ENCODE results near the gene TRPM2. TPM values are rescaled to one million over a fixed set of nuclear protein-coding genes. Genes with fewer than 3 reads are reported as not detected.
A peak's percentile ranks its signal among the peaks of the same experiment; 100 is the strongest.

Gene TRPM2
- total RNA-seq, 1 experiment from 2014 or later = not detected

DNA sequence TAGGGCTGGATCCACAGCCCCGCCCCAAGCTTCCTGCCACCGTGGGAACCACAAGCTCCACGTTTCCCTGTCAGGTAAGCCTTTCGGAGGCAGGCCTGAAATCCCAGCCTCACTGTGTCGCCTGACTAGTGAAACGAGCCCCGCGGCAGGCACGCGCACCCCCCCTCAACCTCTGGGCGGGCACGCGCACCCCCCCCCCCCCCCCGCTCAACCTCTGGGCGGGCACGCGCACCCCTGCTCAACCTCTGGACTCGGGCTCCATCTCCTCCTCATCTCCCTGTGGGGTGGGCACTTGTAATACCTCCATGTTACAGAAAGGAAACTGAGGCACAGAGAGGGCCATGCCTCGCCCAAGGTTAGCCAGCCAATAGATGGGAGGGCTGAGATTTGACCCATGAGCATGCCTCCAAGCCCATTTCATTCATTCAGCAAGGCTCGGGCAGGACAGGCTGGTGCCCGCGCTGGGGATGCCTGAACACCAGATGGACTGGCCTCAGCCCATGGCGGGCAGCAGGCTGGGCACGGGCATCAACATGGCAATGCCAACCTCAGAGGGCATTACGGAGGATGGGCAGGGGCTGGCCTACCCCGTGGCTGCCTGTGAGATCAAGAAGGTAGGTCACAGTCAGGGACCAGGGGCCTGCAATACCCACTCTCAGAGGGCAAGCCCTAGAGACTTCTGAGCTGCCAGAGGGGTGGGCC lies 18.9 kb upstream of the TRPM2 start:
- no peaks in the 10 kb centered on the region for H3K27me3 Mint-ChIP-seq (ENCODE audit: unreplicated experiment)
- CTCF ChIA-PET = no interaction called here
- intact Hi-C loops (cut with micrococcal nuclease; ENCODE audit: unreplicated experiment) = no loop called here
- TF ChIP-seq, protein P1, sequence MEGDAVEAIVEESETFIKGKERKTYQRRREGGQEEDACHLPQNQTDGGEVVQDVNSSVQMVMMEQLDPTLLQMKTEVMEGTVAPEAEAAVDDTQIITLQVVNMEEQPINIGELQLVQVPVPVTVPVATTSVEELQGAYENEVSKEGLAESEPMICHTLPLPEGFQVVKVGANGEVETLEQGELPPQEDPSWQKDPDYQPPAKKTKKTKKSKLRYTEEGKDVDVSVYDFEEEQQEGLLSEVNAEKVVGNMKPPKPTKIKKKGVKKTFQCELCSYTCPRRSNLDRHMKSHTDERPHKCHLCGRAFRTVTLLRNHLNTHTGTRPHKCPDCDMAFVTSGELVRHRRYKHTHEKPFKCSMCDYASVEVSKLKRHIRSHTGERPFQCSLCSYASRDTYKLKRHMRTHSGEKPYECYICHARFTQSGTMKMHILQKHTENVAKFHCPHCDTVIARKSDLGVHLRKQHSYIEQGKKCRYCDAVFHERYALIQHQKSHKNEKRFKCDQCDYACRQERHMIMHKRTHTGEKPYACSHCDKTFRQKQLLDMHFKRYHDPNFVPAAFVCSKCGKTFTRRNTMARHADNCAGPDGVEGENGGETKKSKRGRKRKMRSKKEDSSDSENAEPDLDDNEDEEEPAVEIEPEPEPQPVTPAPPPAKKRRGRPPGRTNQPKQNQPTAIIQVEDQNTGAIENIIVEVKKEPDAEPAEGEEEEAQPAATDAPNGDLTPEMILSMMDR (IDR thresholded peaks at IDR 0.05; ENCODE audit: unreplicated experiment) = no peak
- H3K4me1 Mint-ChIP-seq (ENCODE audit: low read depth, unreplicated experiment) = no peaks in the 10 kb centered on the region
- no peak for DNase-seq
- no peak overlapping the region for H3K4me3 Mint-ChIP-seq (ENCODE audit: low read depth, unreplicated experiment)
- H3K9me3 Mint-ChIP-seq (ENCODE audit: low read depth, unreplicated experiment) = no peaks in the 10 kb centered on the region
- no peak overlapping the region for H3K27ac Mint-ChIP-seq (ENCODE audit: unreplicated experiment)
- peaks cover 32% of the 10 kb centered on the region for H3K36me3 Mint-ChIP-seq (ENCODE audit: insufficient read depth, unreplicated experiment)
- BruUV-seq (replicated peaks) = no TSS peak

- Mint-ChIP-seq H3K36me3 (ENCODE audit: insufficient read depth, unreplicated experiment) (peaks cover 33% of the 10 kb centered on the region), H3K4me1 (ENCODE audit: low read depth, unreplicated experiment) (no peaks in the 10 kb centered on the region), H3K9me3 (ENCODE audit: low read depth, unreplicated experiment) (no peaks in the 10 kb centered on the region), H3K27me3 (ENCODE audit: unreplicated experiment) (no peaks in the 10 kb centered on the region), H3K4me3 (ENCODE audit: low read depth, unreplicated experiment) (no peak overlapping the region), H3K27ac (ENCODE audit: unreplicated experiment) (no peak overlapping the region)
- intact Hi-C loops (cut with micrococcal nuclease; ENCODE audit: unreplicated experiment) = no loop called here
- CTCF ChIA-PET = no interaction called here
- TF ChIP-seq, protein P1 (IDR thresholded peaks at IDR 0.05; ENCODE audit: unreplicated experiment) = no peak
- no peak for DNase-seq
- no TSS peak for BruUV-seq (replicated peaks)
Observed at GRCh38 chr21:44335266-44336059, 18.0 kb upstream of the TRPM2 start.

DNA sequence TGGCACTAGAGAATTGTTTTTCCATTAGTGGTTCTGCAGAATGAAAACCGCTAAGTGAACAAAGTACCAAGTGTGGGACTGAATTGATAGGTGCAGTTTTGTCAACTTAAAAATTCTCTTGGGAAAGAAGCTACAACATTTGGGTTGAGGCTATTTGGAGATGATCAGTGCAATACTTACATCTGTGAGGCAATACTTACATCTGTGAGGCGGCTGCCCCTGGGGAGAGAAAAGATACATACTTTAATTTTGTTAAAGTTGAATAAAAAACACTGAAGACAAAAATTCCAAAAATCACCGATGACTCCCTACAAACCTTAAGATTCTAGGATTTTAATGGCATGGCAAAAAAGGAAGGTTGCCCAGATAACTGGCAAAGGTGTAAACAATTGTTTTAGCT lies 16.0 kb upstream of the TRPM2 start:
- Mint-ChIP-seq H3K9me3 (ENCODE audit: low read depth, unreplicated experiment) (no peaks in the 10 kb centered on the region), H3K27me3 (ENCODE audit: unreplicated experiment) (no peaks in the 10 kb centered on the region), H3K27ac (ENCODE audit: unreplicated experiment) (no peak overlapping the region), H3K4me1 (ENCODE audit: low read depth, unreplicated experiment) (no peaks in the 10 kb centered on the region), H3K36me3 (ENCODE audit: insufficient read depth, unreplicated experiment) (peaks cover 23% of the 10 kb centered on the region), H3K4me3 (ENCODE audit: low read depth, unreplicated experiment) (no peak overlapping the region)
- TF ChIP-seq, protein P1 (IDR thresholded peaks at IDR 0.05; ENCODE audit: unreplicated experiment) = no peak
- BruUV-seq (replicated peaks) = no TSS peak
- DNase-seq = no peak
- intact Hi-C loops (cut with micrococcal nuclease; ENCODE audit: unreplicated experiment) = no loop called here
- CTCF ChIA-PET = interaction anchor here (0.9 to 1.0 kb wide), 2 partner anchors 40 to 173 kb away, joined by 3 read pairs; no protein-coding TSS in a partner anchor

DNA sequence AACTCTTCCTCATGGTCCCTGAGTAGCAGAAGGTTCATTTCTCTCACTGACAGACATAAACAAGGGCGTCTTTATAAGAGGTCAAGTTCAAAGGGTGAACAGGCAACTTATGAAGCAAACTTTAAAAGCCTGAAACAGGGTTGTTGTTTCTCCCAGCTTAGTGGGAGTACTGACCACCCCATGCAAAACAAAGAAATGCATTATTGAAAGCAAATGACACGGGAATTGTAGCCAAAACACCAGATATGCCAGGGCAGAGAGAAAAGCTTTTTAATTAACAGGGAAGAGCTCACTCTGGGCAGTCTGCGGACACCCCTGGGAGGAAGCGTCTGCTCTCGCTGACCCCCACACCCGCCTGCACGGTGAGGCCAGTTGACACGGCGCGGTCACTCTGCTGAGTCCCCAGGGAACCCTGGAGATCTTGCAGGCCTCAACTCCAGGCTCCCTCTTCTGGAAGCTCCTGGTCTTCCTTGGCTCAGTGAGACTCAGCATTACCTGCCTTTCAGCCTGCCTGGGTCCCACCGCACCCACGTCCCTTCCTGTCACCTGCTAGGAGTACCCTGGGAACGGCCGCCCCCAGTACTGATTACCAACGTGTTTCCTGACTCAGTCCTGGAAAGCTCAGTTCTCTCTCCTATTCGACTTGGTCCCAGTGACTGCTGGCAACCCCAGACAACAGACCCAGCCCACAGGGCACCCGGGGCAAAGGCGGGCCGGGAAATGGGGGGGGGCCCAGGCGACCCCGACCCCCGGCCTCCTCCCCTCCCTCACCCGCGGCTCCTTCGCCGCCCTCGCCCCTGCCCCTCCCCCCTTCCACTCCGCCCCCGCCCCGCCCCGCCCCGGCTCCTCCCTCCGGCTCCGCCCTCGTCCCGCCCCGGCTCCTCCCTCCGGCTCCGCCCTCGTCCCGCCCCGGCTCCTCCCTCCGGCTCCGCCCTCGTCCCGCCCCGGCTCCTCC lies 15.2 kb upstream of the TRPM2 start:
- peak; percentile 64 for DNase-seq
- no TSS peak for BruUV-seq (replicated peaks)
- H3K36me3 Mint-ChIP-seq (ENCODE audit: insufficient read depth, unreplicated experiment) = peaks cover 15% of the 10 kb centered on the region
- intact Hi-C loops (cut with micrococcal nuclease; ENCODE audit: unreplicated experiment) = no loop called here
- no peaks in the 10 kb centered on the region for H3K27me3 Mint-ChIP-seq (ENCODE audit: unreplicated experiment)
- H3K4me3 Mint-ChIP-seq (ENCODE audit: low read depth, unreplicated experiment) = peak overlapping the region; percentile 31
- H3K27ac Mint-ChIP-seq (ENCODE audit: unreplicated experiment) = no peak overlapping the region
- TF ChIP-seq, protein P1 (IDR thresholded peaks at IDR 0.05; ENCODE audit: unreplicated experiment) = no peak
- CTCF ChIA-PET = interaction anchor here (0.9 to 1.2 kb wide), 3 partner anchors 41 to 172 kb away, joined by 3 to 6 read pairs (median 3); no protein-coding TSS in a partner anchor
- H3K9me3 Mint-ChIP-seq (ENCODE audit: low read depth, unreplicated experiment) = no peaks in the 10 kb centered on the region
- H3K4me1 Mint-ChIP-seq (ENCODE audit: low read depth, unreplicated experiment) = no peaks in the 10 kb centered on the region
